Measurements from ENCODE around the gene FNDC5. TPM values are rescaled to one million over a fixed set of nuclear protein-coding genes. Genes with fewer than 3 reads are reported as not detected.
A peak's percentile ranks its signal among the peaks of the same experiment; 100 is the strongest.

Gene FNDC5
- total RNA-seq, 1 experiment from 2014 or later = 2.6 TPM

GRCh38 chr1:32892368-32893197 is 21.9 kb upstream of the FNDC5 start:
- no peaks in the 10 kb centered on the region for H3K9me3 ChIP-seq (ENCODE audit: control insufficient read depth, insufficient read depth, low read depth, low read length)
- intact Hi-C loops (cut with micrococcal nuclease; ENCODE audit: unreplicated experiment) (no loop called here), in situ Hi-C loops (cut with HindIII; ENCODE audit: low pct_unique_long_range_greater_than_20kb, low sequenced_read_pairs) (no loop called here)
- ATAC-seq = peak; percentile 72
- no peak overlapping the region for H3K27ac ChIP-seq (ENCODE audit: low read length)
- DNase-seq (ENCODE audit: low read depth, low spot score) = no peak
- TF ChIP-seq CTCF (IDR thresholded peaks at IDR 0.05) (peak; percentile 95), SIN3A (IDR thresholded peaks at IDR 0.05; ENCODE audit: borderline replicate concordance, insufficient read depth, low read depth, low read length) (no peak), TCF7L2 (IDR thresholded peaks at IDR 0.05; ENCODE audit: low read depth, low read length) (no peak)
- H3K27me3 ChIP-seq (ENCODE audit: control insufficient read depth, insufficient read depth, low read length) = no peaks in the 10 kb centered on the region; the same call in 1 of the 2 replicates
- no peaks in the 10 kb centered on the region for H3K36me3 ChIP-seq (ENCODE audit: control insufficient read depth, insufficient read depth, low read length)
- ChIA-PET POLR2A (no interaction called here), CTCF (interaction anchor here (0.6 to 1.1 kb wide), 4 partner anchors 11 to 138 kb away, joined by 3 to 4 read pairs (median 3); no protein-coding TSS in a partner anchor)
- no TSS peak for BruUV-seq (replicated peaks)
- H3K4me3 ChIP-seq (ENCODE audit: low read depth in 2 of 2, low read length in 2 of 2) = peak overlapping the region; percentile 41 to 58
- H3K4me1 ChIP-seq (ENCODE audit: control insufficient read depth, insufficient read depth, low read length) = peaks cover 4% of the 10 kb centered on the region; the same call in 1 of the 2 replicates

DNA sequence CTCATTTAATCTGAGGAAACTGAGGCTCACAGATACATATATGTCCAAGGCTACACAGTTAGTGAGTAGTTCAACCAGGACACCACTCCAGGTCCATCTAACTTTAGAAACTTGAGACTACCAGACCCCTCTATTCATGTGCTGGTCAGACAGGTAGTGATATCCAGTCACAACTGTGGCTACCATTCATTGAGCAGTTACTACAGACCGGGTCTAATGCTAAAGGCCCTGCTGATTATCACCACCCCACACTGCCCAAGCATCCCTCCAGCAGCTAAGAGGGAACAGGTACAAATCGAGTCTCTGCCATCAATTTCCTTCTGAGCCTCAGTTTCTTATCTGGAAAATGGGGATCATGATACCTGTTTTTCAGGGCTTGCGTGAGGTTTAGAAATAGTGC is 20.9 kb upstream of the FNDC5 start:
- Histone ChIP-seq H3K4me1 (ENCODE audit: control insufficient read depth, insufficient read depth, low read length) (peaks cover 6% of the 10 kb centered on the region; the same call in 1 of the 2 replicates), H3K27ac (ENCODE audit: low read length) (no peak overlapping the region), H3K36me3 (ENCODE audit: control insufficient read depth, insufficient read depth, low read length) (no peaks in the 10 kb centered on the region), H3K27me3 (ENCODE audit: control insufficient read depth, insufficient read depth, low read length) (no peaks in the 10 kb centered on the region; the same call in 1 of the 2 replicates), H3K4me3 (ENCODE audit: low read depth in 2 of 2, low read length in 2 of 2) (no peak overlapping the region), H3K9me3 (ENCODE audit: control insufficient read depth, insufficient read depth, low read depth, low read length) (no peaks in the 10 kb centered on the region)
- in situ Hi-C loops (cut with HindIII; ENCODE audit: low pct_unique_long_range_greater_than_20kb, low sequenced_read_pairs) = no loop called here
- intact Hi-C loops (cut with micrococcal nuclease; ENCODE audit: unreplicated experiment) = no loop called here
- POLR2A ChIA-PET = interaction anchor here (0.6 kb wide), 1 partner anchor 10 kb away, joined by 6 read pairs; no protein-coding TSS in a partner anchor
- no peak for DNase-seq (ENCODE audit: low read depth, low spot score)
- CTCF ChIA-PET = interaction anchor here (0.6 to 1.1 kb wide), 2 partner anchors 10 to 99 kb away, joined by 3 to 14 read pairs; no protein-coding TSS in a partner anchor
- BruUV-seq (replicated peaks) = no TSS peak
- no peak for ATAC-seq
- TF ChIP-seq CTCF (IDR thresholded peaks at IDR 0.05) (no peak), TCF7L2 (IDR thresholded peaks at IDR 0.05; ENCODE audit: low read depth, low read length) (no peak), POLR2AphosphoS5 (IDR thresholded peaks at IDR 0.05; ENCODE audit: low read depth, low read length) (no peak), SIN3A (IDR thresholded peaks at IDR 0.05; ENCODE audit: borderline replicate concordance, insufficient read depth, low read depth, low read length) (no peak)
- TF ChIP-seq, protein P1, sequence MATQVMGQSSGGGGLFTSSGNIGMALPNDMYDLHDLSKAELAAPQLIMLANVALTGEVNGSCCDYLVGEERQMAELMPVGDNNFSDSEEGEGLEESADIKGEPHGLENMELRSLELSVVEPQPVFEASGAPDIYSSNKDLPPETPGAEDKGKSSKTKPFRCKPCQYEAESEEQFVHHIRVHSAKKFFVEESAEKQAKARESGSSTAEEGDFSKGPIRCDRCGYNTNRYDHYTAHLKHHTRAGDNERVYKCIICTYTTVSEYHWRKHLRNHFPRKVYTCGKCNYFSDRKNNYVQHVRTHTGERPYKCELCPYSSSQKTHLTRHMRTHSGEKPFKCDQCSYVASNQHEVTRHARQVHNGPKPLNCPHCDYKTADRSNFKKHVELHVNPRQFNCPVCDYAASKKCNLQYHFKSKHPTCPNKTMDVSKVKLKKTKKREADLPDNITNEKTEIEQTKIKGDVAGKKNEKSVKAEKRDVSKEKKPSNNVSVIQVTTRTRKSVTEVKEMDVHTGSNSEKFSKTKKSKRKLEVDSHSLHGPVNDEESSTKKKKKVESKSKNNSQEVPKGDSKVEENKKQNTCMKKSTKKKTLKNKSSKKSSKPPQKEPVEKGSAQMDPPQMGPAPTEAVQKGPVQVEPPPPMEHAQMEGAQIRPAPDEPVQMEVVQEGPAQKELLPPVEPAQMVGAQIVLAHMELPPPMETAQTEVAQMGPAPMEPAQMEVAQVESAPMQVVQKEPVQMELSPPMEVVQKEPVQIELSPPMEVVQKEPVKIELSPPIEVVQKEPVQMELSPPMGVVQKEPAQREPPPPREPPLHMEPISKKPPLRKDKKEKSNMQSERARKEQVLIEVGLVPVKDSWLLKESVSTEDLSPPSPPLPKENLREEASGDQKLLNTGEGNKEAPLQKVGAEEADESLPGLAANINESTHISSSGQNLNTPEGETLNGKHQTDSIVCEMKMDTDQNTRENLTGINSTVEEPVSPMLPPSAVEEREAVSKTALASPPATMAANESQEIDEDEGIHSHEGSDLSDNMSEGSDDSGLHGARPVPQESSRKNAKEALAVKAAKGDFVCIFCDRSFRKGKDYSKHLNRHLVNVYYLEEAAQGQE (IDR thresholded peaks at IDR 0.05; ENCODE audit: insufficient read depth in 1 of 2, low read depth in 2 of 2, low read length in 1 of 2) = no peak

Data from Panc1 (cell line).